Hepatocyte (in vitro differentiated cells): ENCODE results near the gene OSGEP.

Experiments
- EZH2 ChIP-seq: fragments of 200-600 bp; sonication (generic); IDR thresholded peaks from 2 replicates; pipeline ENCODE4 v1.6.1; 2016; ENCODE audit warnings: antibody characterized with exemption, mild to moderate bottlenecking, borderline replicate concordance
- EZH2phosphoT487 ChIP-seq: fragments of 200-600 bp; sonication (generic); IDR thresholded peaks from one replicate; pipeline ENCODE4 v1.6.1; 2018; ENCODE audit warnings: antibody characterized with exemption, mild to moderate bottlenecking, low read depth, moderate library complexity; ENCODE audit not compliant: unreplicated experiment, severe bottlenecking
- TF ChIP-seq, protein P1 (sequence below): fragments of 200-600 bp; sonication (generic); IDR thresholded peaks from 2 replicates; pipeline ENCODE4 v1.5.1; 2016; ENCODE audit warnings: antibody characterized with exemption, mild to moderate bottlenecking; ENCODE audit not compliant: poor library complexity

DNA sequence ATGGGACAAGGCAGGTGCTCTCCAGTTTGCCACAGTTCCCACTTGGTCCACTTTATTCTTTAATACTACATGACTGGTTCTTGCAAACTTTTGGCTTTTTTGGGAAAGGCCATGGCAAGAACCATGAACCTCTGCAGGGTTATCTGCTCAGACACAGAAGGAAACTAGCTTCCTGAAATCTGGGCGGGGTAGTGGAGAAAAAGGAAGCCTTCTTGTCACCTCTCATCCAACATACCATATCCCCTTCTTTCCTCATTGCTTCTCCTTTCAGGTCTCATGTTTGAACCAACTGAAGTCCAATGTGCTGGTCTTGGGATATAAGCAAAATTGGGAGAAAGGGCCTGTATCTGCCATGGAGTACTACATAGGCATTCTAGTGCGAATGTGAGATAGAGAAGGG is 13.2 kb downstream of the OSGEP start:
- TF ChIP-seq, protein P1, sequence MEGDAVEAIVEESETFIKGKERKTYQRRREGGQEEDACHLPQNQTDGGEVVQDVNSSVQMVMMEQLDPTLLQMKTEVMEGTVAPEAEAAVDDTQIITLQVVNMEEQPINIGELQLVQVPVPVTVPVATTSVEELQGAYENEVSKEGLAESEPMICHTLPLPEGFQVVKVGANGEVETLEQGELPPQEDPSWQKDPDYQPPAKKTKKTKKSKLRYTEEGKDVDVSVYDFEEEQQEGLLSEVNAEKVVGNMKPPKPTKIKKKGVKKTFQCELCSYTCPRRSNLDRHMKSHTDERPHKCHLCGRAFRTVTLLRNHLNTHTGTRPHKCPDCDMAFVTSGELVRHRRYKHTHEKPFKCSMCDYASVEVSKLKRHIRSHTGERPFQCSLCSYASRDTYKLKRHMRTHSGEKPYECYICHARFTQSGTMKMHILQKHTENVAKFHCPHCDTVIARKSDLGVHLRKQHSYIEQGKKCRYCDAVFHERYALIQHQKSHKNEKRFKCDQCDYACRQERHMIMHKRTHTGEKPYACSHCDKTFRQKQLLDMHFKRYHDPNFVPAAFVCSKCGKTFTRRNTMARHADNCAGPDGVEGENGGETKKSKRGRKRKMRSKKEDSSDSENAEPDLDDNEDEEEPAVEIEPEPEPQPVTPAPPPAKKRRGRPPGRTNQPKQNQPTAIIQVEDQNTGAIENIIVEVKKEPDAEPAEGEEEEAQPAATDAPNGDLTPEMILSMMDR = no peak
- TF ChIP-seq EZH2 (no peak), EZH2phosphoT487 (no peak)
